Measurements from ENCODE around the gene TGM6. TPM values are rescaled to one million over a fixed set of nuclear protein-coding genes. Genes with fewer than 3 reads are reported as not detected.

Gene TGM6
- total RNA-seq, 1 experiment from 2014 or later, result not detected

DNA sequence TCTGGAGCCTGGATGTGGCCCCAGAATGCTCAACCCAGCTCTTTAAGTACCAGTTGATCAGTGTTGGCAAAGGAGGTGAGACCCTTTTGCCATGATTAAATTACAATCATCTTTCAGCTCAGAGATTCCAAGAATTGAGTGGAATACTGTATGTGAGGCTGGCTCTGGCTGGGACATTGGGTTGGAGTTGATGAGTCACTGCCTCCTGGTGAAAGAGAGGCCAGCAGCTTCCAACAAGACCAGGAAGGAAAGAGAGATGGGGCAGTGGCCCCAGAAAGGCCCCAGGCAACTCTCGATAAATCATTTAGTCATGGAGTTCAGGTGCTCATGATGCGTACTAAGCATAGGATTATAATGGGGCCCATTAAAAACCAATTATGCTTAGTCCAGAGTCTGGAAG, 2.1 kb downstream of the TGM6 start:
- Histone ChIP-seq H3K9me3 (ENCODE audit: low read length) (peaks cover 11% of the 10 kb centered on the region), H3K9me2 (replicated peaks; ENCODE audit: insufficient read depth, low read length) (no peaks in the 10 kb centered on the region), H3K36me3 (ENCODE audit: insufficient read depth, low read length) (no peaks in the 10 kb centered on the region), H3K4me1 (ENCODE audit: low read length) (no peaks in the 10 kb centered on the region), H3K27me3 (ENCODE audit: low read length) (0 out of 2 replicates have a peak, but pooled peaks cover 4% of the 10 kb centered on the region), H3K4me3 (ENCODE audit: low read length) (no peak overlapping the region), H3K4me2 (ENCODE audit: low read depth, low read length, poor library complexity, severe bottlenecking) (no peak overlapping the region), H3K9ac (ENCODE audit: low read length) (no peak overlapping the region), H3K27ac (ENCODE audit: low read length) (no peak overlapping the region), H3K79me2 (ENCODE audit: low read length) (no peaks in the 10 kb centered on the region), H4K20me1 (ENCODE audit: insufficient read depth, low read depth, low read length) (no peaks in the 10 kb centered on the region), H2AFZ (ENCODE audit: low read length) (no peak overlapping the region)
- no peak for DNase-seq

DNA sequence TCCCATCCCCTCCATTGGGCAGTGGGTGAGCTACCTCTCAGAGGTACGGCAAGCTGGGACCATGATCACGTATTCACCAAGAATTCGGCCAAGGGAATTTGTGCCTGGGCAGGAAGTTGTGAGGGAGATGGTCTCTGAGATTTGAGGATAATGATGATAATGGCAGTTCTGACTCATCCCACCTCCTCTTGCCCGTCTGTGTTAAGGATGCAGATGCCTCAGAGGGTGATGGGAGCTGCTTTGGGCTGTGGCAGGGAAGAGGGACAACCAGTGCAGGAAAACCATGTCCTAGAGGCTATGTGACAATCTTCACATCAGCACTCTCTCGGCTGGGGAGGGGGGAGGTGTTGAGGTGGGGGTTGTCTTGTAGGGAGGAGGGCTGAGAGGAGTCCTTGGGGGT, 4.3 kb downstream of the TGM6 start:
- no peaks in the 10 kb centered on the region for H3K9me2 ChIP-seq (replicated peaks; ENCODE audit: insufficient read depth, low read length)
- H3K79me2 ChIP-seq (ENCODE audit: low read length), result no peaks in the 10 kb centered on the region
- H3K4me2 ChIP-seq (ENCODE audit: low read depth, low read length, poor library complexity, severe bottlenecking), result no peak overlapping the region
- no peak overlapping the region for H3K9ac ChIP-seq (ENCODE audit: low read length)
- H3K9me3 ChIP-seq (ENCODE audit: low read length), result peaks cover 22% of the 10 kb centered on the region
- H2AFZ ChIP-seq (ENCODE audit: low read length), result no peak overlapping the region
- peaks cover 7% of the 10 kb centered on the region; the same call in 1 of the 2 replicates for H3K27me3 ChIP-seq (ENCODE audit: low read length)
- no peaks in the 10 kb centered on the region for H4K20me1 ChIP-seq (ENCODE audit: insufficient read depth, low read depth, low read length)
- H3K27ac ChIP-seq (ENCODE audit: low read length), result no peak overlapping the region
- no peaks in the 10 kb centered on the region for H3K36me3 ChIP-seq (ENCODE audit: insufficient read depth, low read length)
- H3K4me1 ChIP-seq (ENCODE audit: low read length), result no peaks in the 10 kb centered on the region
- H3K4me3 ChIP-seq (ENCODE audit: low read length), result no peak overlapping the region
- DNase-seq, result no peak

DNA sequence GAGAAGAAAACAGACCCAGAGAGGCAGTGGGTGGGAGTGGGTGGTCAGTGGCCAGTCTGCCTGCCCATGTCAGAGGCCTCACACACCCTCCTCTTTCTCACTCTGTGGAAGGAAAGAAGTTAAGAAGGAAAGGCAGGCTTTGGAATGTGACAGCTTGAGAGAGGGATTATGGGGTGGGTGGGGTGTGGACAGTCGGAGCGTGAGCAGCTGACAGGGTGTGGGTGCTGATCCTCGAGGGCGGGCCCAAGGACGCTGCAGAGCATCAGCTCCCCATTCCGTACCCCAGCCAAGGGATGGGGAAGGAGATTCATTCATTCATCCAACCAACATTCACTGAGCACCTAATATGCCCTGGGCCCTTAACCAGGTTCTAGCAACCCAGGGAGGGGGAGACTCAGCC, 4.8 kb downstream of the TGM6 start:
- Histone ChIP-seq H3K9me3 (ENCODE audit: low read length) (peaks cover 22% of the 10 kb centered on the region), H3K79me2 (ENCODE audit: low read length) (no peaks in the 10 kb centered on the region), H4K20me1 (ENCODE audit: insufficient read depth, low read depth, low read length) (no peaks in the 10 kb centered on the region), H3K4me1 (ENCODE audit: low read length) (no peaks in the 10 kb centered on the region), H2AFZ (ENCODE audit: low read length) (no peak overlapping the region), H3K4me2 (ENCODE audit: low read depth, low read length, poor library complexity, severe bottlenecking) (no peak overlapping the region), H3K27ac (ENCODE audit: low read length) (no peak overlapping the region), H3K9me2 (replicated peaks; ENCODE audit: insufficient read depth, low read length) (no peaks in the 10 kb centered on the region), H3K27me3 (ENCODE audit: low read length) (peaks cover 7% of the 10 kb centered on the region; the same call in 1 of the 2 replicates), H3K9ac (ENCODE audit: low read length) (no peak overlapping the region), H3K36me3 (ENCODE audit: insufficient read depth, low read length) (no peaks in the 10 kb centered on the region), H3K4me3 (ENCODE audit: low read length) (no peak overlapping the region)
- no peak for DNase-seq

DNA sequence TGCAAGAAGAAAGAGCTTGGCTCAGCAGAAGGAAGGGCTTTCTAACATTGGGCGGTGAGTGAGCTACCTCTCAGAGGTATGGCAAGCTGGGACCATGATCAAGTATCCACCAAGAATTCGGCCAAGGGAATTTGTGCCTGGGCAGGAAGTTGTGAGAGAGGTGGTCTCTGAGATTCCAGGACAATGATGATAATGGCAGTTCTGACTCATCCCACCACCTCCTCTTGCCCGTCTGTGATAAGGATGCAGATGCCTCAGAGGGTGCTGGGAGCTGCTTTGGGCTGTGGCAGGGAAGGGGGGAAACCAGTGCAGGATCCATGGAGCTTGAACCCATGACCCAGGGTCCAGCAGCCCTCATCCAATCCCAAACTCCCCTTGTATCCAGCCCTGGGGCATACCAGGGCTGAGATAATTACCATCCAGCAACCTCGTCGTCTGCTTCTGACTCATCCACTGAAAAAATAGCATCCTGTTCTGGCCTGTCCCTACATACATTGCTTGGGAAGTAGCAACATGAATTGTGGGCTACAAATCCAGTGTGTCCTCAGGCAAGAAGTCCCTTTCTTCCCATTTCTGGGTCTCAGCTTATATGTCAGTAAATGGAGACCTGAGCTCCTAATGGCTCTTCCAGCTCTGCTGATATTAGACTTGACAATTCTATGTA, 5.9 kb downstream of the TGM6 start:
- no peak for DNase-seq
- Histone ChIP-seq H3K9me2 (replicated peaks; ENCODE audit: insufficient read depth, low read length) (no peaks in the 10 kb centered on the region), H3K4me3 (ENCODE audit: low read length) (no peak overlapping the region), H2AFZ (ENCODE audit: low read length) (no peak overlapping the region), H3K4me1 (ENCODE audit: low read length) (no peaks in the 10 kb centered on the region), H3K9ac (ENCODE audit: low read length) (no peak overlapping the region), H3K4me2 (ENCODE audit: low read depth, low read length, poor library complexity, severe bottlenecking) (no peak overlapping the region), H4K20me1 (ENCODE audit: insufficient read depth, low read depth, low read length) (no peaks in the 10 kb centered on the region), H3K79me2 (ENCODE audit: low read length) (no peaks in the 10 kb centered on the region), H3K27me3 (ENCODE audit: low read length) (peaks cover 7% of the 10 kb centered on the region; the same call in 1 of the 2 replicates), H3K36me3 (ENCODE audit: insufficient read depth, low read length) (no peaks in the 10 kb centered on the region), H3K27ac (ENCODE audit: low read length) (no peak overlapping the region), H3K9me3 (ENCODE audit: low read length) (peaks cover 22% of the 10 kb centered on the region)

DNA sequence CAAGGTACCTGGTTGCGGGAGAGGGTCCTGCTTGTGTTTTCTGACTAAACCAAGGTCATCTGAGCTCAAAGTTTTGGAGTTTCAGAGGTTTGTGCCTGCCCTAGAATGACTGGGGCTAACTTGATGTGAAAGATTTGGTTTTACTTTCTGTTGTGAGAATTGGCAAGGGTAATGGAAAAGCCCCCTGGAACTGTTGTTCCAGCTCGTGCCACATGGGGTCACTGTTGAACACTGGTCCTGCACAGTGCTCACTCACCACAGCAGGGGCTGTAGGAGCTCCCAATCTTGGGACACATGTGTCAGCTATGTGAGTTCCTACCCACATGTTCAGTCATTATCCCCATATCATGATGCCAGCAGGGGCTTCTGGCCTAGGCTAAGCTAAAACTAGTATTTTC, 6.5 kb downstream of the TGM6 start:
- Histone ChIP-seq H3K4me3 (ENCODE audit: low read length) (no peak overlapping the region), H3K9me2 (replicated peaks; ENCODE audit: insufficient read depth, low read length) (no peaks in the 10 kb centered on the region), H3K9me3 (ENCODE audit: low read length) (peaks cover 22% of the 10 kb centered on the region), H3K36me3 (ENCODE audit: insufficient read depth, low read length) (no peaks in the 10 kb centered on the region), H3K4me1 (ENCODE audit: low read length) (no peaks in the 10 kb centered on the region), H3K9ac (ENCODE audit: low read length) (no peak overlapping the region), H3K27me3 (ENCODE audit: low read length) (peaks cover 7% of the 10 kb centered on the region; the same call in 1 of the 2 replicates), H3K27ac (ENCODE audit: low read length) (no peak overlapping the region), H4K20me1 (ENCODE audit: insufficient read depth, low read depth, low read length) (no peaks in the 10 kb centered on the region), H3K4me2 (ENCODE audit: low read depth, low read length, poor library complexity, severe bottlenecking) (no peak overlapping the region), H3K79me2 (ENCODE audit: low read length) (no peaks in the 10 kb centered on the region), H2AFZ (ENCODE audit: low read length) (no peak overlapping the region)
- DNase-seq, result peak; percentile 75

DNA sequence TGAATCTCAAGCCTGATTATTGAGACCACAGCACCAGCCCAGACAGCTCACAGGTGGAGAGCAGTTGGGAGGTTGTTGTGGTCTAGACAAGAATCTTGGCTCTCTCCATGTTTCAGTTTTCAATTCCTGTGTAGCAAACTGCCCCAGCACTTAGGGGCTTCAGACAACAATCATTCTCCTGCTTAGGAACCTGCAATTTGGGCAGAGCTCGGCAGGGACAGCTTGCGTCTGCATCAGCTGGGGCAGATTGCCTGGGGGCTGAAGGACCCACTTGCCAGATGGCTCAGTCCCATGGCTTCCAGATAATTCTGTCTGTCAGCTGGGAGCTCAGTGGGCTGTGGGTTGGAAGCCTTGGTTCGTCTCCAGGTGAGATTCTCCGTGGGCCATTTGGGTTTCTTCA, 6.9 kb downstream of the TGM6 start:
- H2AFZ ChIP-seq (ENCODE audit: low read length), result no peak overlapping the region
- H3K4me1 ChIP-seq (ENCODE audit: low read length), result no peaks in the 10 kb centered on the region
- no peak overlapping the region for H3K27ac ChIP-seq (ENCODE audit: low read length)
- no peaks in the 10 kb centered on the region for H3K9me2 ChIP-seq (replicated peaks; ENCODE audit: insufficient read depth, low read length)
- peaks cover 22% of the 10 kb centered on the region for H3K9me3 ChIP-seq (ENCODE audit: low read length)
- no peak overlapping the region for H3K4me2 ChIP-seq (ENCODE audit: low read depth, low read length, poor library complexity, severe bottlenecking)
- DNase-seq, result no peak
- H3K27me3 ChIP-seq (ENCODE audit: low read length), result peaks cover 7% of the 10 kb centered on the region; the same call in 1 of the 2 replicates
- H4K20me1 ChIP-seq (ENCODE audit: insufficient read depth, low read depth, low read length), result no peaks in the 10 kb centered on the region
- no peaks in the 10 kb centered on the region for H3K79me2 ChIP-seq (ENCODE audit: low read length)
- no peak overlapping the region for H3K4me3 ChIP-seq (ENCODE audit: low read length)
- H3K9ac ChIP-seq (ENCODE audit: low read length), result no peak overlapping the region
- H3K36me3 ChIP-seq (ENCODE audit: insufficient read depth, low read length), result no peaks in the 10 kb centered on the region

DNA sequence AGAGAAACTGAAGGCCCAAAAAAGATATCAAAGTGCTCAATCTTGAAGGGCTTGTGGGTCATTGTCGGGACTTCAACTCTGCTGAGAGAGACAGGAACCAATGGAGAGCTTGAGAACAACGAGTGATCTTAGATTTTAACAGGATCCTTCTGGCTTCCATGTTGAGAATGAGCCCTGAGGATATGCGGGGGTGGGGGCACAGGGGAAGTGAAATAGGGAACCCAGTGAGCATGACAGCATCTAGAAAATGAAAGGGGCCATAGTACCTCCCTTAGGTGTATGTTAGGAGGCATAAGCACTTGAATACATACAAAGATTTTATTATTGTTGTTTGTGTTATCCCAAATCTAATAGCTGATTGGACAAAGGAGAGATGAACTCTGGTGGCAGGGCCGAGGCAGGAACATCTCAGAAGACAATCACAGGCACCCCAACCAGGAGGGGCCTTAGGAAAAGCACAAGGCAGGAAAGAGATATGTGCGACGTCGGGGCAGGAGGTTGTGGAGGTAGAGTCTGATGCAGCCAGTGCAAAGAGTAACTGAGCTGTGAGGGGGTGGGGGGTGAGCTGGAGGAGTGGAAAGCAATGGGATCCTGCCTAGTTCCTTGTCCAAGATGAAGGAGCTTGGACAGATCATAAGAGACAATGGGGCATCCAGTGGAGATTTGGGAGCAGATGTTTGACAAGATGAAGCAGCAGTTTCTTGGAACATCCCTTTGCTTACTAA, 10.4 kb downstream of the TGM6 start:
- Histone ChIP-seq H3K79me2 (ENCODE audit: low read length) (no peaks in the 10 kb centered on the region), H3K27ac (ENCODE audit: low read length) (no peak overlapping the region)

DNA sequence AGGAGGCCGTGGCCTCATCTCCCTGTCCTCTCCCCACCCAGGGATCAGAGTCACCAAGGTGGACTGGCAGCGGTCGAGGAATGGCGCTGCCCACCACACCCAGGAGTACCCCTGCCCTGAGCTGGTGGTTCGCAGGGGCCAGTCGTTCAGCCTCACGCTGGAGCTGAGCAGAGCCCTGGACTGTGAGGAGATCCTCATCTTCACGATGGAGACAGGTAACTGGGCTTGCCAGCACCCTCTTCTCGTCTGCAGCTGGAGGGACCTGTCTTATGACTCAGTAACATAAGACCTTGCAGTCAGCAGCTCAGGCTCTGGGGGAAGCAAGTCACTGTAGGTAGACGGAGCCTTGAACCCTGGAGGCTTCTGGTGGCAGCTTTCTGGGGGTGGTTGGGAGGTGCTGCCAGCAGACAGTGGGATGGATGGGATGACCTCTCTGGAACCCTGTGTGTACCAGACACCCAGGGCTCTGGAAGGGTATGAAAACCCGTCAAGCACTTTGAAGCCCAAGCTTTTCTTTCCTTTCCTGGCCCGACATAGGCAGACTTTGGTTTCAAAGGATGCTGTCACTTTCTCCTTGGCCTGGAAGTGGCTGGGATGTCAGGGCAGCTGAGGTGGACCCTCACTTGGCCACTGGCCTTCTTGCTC, 13.8 kb downstream of the TGM6 start:
- Histone ChIP-seq H4K20me1 (ENCODE audit: insufficient read depth, low read depth, low read length) (no peaks in the 10 kb centered on the region), H3K4me3 (ENCODE audit: low read length) (no peak overlapping the region), H2AFZ (ENCODE audit: low read length) (no peak overlapping the region), H3K27me3 (ENCODE audit: low read length) (no peaks in the 10 kb centered on the region), H3K9me2 (replicated peaks; ENCODE audit: insufficient read depth, low read length) (no peaks in the 10 kb centered on the region), H3K4me1 (ENCODE audit: low read length) (no peaks in the 10 kb centered on the region), H3K9ac (ENCODE audit: low read length) (no peak overlapping the region), H3K79me2 (ENCODE audit: low read length) (no peaks in the 10 kb centered on the region), H3K27ac (ENCODE audit: low read length) (no peak overlapping the region), H3K36me3 (ENCODE audit: insufficient read depth, low read length) (no peaks in the 10 kb centered on the region), H3K4me2 (ENCODE audit: low read depth, low read length, poor library complexity, severe bottlenecking) (no peak overlapping the region), H3K9me3 (ENCODE audit: low read length) (no peaks in the 10 kb centered on the region)
- no peak for DNase-seq

More for the DNA sequence above, 10.4 kb downstream of the TGM6 start:
- peaks cover 7% of the 10 kb centered on the region; the same call in 1 of the 2 replicates for H3K27me3 ChIP-seq (ENCODE audit: low read length)
- no peak overlapping the region for H3K4me2 ChIP-seq (ENCODE audit: low read depth, low read length, poor library complexity, severe bottlenecking)
- H3K4me1 ChIP-seq (ENCODE audit: low read length), result no peaks in the 10 kb centered on the region
- no peaks in the 10 kb centered on the region for H3K36me3 ChIP-seq (ENCODE audit: insufficient read depth, low read length)
- H3K9ac ChIP-seq (ENCODE audit: low read length), result no peak overlapping the region
- H4K20me1 ChIP-seq (ENCODE audit: insufficient read depth, low read depth, low read length), result no peaks in the 10 kb centered on the region
- H3K4me3 ChIP-seq (ENCODE audit: low read length), result no peak overlapping the region
- no peak overlapping the region for H2AFZ ChIP-seq (ENCODE audit: low read length)
- H3K9me2 ChIP-seq (replicated peaks; ENCODE audit: insufficient read depth, low read length), result no peaks in the 10 kb centered on the region
- no peak for DNase-seq
- H3K9me3 ChIP-seq (ENCODE audit: low read length), result peaks cover 22% of the 10 kb centered on the region
